Loucy (cell line): ENCODE data around the gene BAIAP3.

Experiments
- EZH2phosphoT487 ChIP-seq: fragments of 200-600 bp; IDR thresholded peaks from 2 replicates; pipeline ENCODE4 v1.6.1; 2018; ENCODE audit warnings: antibody characterized with exemption, mild to moderate bottlenecking, moderate library complexity, borderline replicate concordance
- TF ChIP-seq, protein P1 (sequence below): fragments of 200-600 bp; sonication (generic); conservative IDR thresholded peaks from 2 replicates; pipeline ENCODE4 v1.5.1; 2014; ENCODE audit warnings: mild to moderate bottlenecking, antibody characterized with exemption, low read length

DNA sequence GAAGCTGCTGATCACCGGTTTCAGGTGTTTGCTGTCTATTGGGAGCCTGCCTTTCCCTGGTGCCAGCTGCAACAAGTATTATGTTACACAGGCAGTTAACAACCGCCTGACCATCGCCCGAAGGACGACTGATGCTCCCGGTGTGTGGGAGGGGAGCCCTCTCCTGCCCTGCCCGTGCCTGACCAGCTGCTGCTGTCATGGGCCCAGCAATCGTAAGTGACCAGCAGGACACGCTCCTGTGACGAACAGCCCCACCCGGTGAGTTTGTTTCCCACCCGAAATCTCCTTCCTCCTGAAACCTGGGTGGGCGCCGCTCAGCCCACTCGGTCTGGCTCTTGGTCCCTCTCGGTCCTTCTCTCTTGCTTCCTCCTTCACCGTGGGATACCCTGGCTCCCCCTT lies 41.9 kb upstream of the BAIAP3 start:
- TF ChIP-seq, protein P1, sequence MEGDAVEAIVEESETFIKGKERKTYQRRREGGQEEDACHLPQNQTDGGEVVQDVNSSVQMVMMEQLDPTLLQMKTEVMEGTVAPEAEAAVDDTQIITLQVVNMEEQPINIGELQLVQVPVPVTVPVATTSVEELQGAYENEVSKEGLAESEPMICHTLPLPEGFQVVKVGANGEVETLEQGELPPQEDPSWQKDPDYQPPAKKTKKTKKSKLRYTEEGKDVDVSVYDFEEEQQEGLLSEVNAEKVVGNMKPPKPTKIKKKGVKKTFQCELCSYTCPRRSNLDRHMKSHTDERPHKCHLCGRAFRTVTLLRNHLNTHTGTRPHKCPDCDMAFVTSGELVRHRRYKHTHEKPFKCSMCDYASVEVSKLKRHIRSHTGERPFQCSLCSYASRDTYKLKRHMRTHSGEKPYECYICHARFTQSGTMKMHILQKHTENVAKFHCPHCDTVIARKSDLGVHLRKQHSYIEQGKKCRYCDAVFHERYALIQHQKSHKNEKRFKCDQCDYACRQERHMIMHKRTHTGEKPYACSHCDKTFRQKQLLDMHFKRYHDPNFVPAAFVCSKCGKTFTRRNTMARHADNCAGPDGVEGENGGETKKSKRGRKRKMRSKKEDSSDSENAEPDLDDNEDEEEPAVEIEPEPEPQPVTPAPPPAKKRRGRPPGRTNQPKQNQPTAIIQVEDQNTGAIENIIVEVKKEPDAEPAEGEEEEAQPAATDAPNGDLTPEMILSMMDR: no peak
- no peak for TF ChIP-seq EZH2phosphoT487
